Caco-2 (cell line): ENCODE data around the gene PIGP. TPM values are rescaled to one million over a fixed set of nuclear protein-coding genes. Genes with fewer than 3 reads are reported as not detected.
"Not testable (repeated sequence)": the region's sequence is repeated elsewhere in the genome, so short reads cannot be mapped to it uniquely, and the experiment has no call there.

Source experiments
- BruUV-seq: library from RNA; stranded (reverse); fragments of 400-500 nt; replicated peaks from 2 replicates; lab custom pipeline; 2021; lab: Mats Ljungman, UMichigan
- CTCF ChIA-PET: fragments of 300-600 bp; sonication (Branson Sonifier 250); formaldehyde crosslinking; loops from one replicate; lab custom pipeline; 2022; ENCODE audit warnings: antibody characterized with exemption; lab: Charles Lee
- POLR2A ChIA-PET: fragments of 300-600 bp; sonication (Branson Sonifier 250); formaldehyde crosslinking; loops from one replicate; lab custom pipeline; 2022; ENCODE audit warnings: antibody characterized with exemption; lab: Charles Lee
- DNase-seq, 2 experiments: peaks; one replicate each; pipeline versions ENCODE4 v3.0.0 to v3.0.0-alpha.2; 2020 to 2022
- H3K27me3 ChIP-seq: replicated peaks from 2 replicates; pipeline ENCODE4 v1.6.0; 2011; ENCODE audit warnings: low read length; ENCODE audit not compliant: control insufficient read depth, insufficient read depth
- H3K36me3 ChIP-seq: 2 replicates; pipeline ENCODE4 v1.5.1; 2011; ENCODE audit warnings: low read length; ENCODE audit not compliant: control insufficient read depth, insufficient read depth
- H3K4me1 ChIP-seq: fragments of 250-450 bp; sonication (Bioruptor Pico); 2 replicates; pipeline ENCODE4 v1.5.1; 2020; ENCODE audit warnings: mild to moderate bottlenecking
- H3K4me3 ChIP-seq: 2 replicates; pipeline ENCODE4 v1.5.1; 2011; ENCODE audit warnings: low read depth, mild to moderate bottlenecking, control low read depth, low read length
- H3K9me3 ChIP-seq: fragments of 250-450 bp; sonication (Bioruptor Pico); 2 replicates; pipeline ENCODE4 v1.5.1; 2020; ENCODE audit warnings: mild to moderate bottlenecking, moderate library complexity
- H3K27ac Mint-ChIP-seq: one replicate; pipeline ENCODE4 v1.8.0; 2022; ENCODE audit warnings: mixed read lengths; ENCODE audit not compliant: unreplicated experiment
- H3K27me3 Mint-ChIP-seq: one replicate; pipeline ENCODE4 v1.8.0; 2022; ENCODE audit warnings: mixed read lengths; ENCODE audit not compliant: insufficient read depth, unreplicated experiment
- H3K36me3 Mint-ChIP-seq: one replicate; pipeline ENCODE4 v1.8.0; 2022; ENCODE audit warnings: mild to moderate bottlenecking, mixed read lengths; ENCODE audit not compliant: insufficient read depth, unreplicated experiment
- H3K4me1 Mint-ChIP-seq: one replicate; pipeline ENCODE4 v1.8.0; 2022; ENCODE audit warnings: low read depth, mixed read lengths; ENCODE audit not compliant: unreplicated experiment
- H3K4me3 Mint-ChIP-seq: one replicate; pipeline ENCODE4 v1.8.0; 2022; ENCODE audit warnings: mild to moderate bottlenecking, moderate library complexity, mixed read lengths; ENCODE audit not compliant: unreplicated experiment
- H3K9me3 Mint-ChIP-seq: one replicate; pipeline ENCODE4 v1.8.0; 2022; ENCODE audit warnings: mixed read lengths; ENCODE audit not compliant: unreplicated experiment
- CTCF ChIP-seq, 2 experiments: fragments of 200-600 bp in 1 of 2; IDR thresholded peaks; 1 replicate in 1 of 2; 2 replicates in 1 of 2; pipeline versions ENCODE4 v1.5.1 to v1.8.0; 2011 to 2022; ENCODE audit warnings: antibody characterized with exemption in 1 of 2, control low read depth in 1 of 2, inconsistent platforms in 1 of 2, low read depth in 1 of 2, low read length in 1 of 2, mild to moderate bottlenecking in 1 of 2, moderate library complexity in 1 of 2; ENCODE audit not compliant: insufficient read depth in 1 of 2, severe bottlenecking in 1 of 2, unreplicated experiment in 1 of 2
- intact Hi-C: fragments of 100-400 bp; cut with micrococcal nuclease; formaldehyde crosslinking; loops from one replicate; pipeline ENCODE4 v1.10.0; 2022; ENCODE audit not compliant: unreplicated experiment
- total RNA-seq: library from RNA; stranded (reverse); gene quantifications from 2 replicates; pipeline ENCODE4 v1.2.3, GENCODE V29; 2022

The PIGP gene
- total RNA-seq, 1 experiment from 2014 or later: 23.4 TPM

DNA sequence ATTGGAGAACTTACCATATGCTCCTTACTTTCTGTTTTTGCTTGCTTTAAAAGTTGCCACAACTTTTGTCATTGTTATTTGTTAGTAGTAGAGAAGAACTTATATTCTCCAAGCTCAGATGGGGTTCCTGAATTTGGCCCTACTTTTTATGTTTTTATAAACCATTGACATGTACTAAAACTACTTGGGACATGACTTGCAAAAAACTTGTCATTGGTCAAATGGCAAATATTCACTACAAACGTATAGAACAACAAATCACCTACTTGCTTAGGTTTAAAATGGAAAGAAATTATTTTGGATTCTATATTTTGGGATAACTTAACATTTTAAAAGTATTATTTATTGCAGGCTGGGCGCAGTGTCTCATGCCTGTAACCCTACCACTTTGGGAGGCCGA lies 32.7 kb downstream of the PIGP start:
- no TSS peak for BruUV-seq

DNA sequence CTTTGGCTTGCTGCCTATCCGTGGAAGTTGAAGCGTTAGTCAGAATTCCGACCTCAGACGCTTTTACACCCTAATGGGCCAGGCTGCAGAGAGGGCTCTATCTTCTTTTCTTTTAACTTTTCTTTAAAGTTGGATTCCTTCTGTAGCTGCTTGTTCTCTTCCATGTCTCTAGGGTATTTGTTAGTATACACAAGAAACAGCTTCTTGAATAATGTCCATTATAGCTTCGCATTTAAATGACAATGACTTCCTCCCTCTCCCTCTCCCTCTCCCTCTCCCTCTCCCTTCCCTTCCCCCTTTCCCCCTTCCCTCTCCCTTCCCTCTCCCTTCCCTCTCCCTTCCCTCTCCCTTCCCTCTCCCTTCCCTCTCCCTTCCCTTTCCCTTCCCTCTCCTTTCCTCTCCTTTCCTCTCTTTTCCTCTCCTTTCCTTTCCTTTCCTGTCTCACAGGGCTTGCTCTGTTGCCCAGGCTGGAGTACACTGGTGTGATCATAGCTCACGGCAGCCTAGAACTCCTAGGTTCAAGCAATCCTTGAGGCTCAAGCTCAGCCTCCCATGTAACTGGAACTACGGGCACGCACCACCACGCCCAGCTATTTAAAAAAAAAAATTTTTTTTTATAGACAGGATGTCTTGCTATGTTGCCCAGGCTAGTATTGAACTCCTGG lies 33.3 kb downstream of the PIGP start:
- Histone ChIP-seq H3K36me3 (no peaks in the 10 kb centered on the region), H3K27me3 (no peaks in the 10 kb centered on the region), H3K4me3 (no peak overlapping the region), H3K9me3 (no peaks in the 10 kb centered on the region), H3K4me1 (no peaks in the 10 kb centered on the region)
- Mint-ChIP-seq H3K27me3 (no peaks in the 10 kb centered on the region), H3K27ac (no peak overlapping the region), H3K9me3 (no peaks in the 10 kb centered on the region), H3K4me1 (no peaks in the 10 kb centered on the region), H3K36me3 (no peaks in the 10 kb centered on the region), H3K4me3 (no peak overlapping the region)
- no peak for TF ChIP-seq CTCF (IDR thresholded peaks at IDR 0.05; ENCODE audit: insufficient read depth in 1 of 2, low read depth in 1 of 2, low read length in 1 of 2, severe bottlenecking in 1 of 2, unreplicated experiment in 1 of 2)
- no TSS peak for BruUV-seq
- intact Hi-C loops: no loop called here
- ChIA-PET CTCF (no interaction called here), POLR2A (no interaction called here)
- no peak for DNase-seq

More for the DNA sequence above, 32.7 kb downstream of the PIGP start:
- H3K4me3 Mint-ChIP-seq: no peak overlapping the region
- intact Hi-C loops: no loop called here
- Histone ChIP-seq H3K4me1 (no peaks in the 10 kb centered on the region), H3K4me3 (no peak overlapping the region), H3K27me3 (no peaks in the 10 kb centered on the region), H3K36me3 (no peaks in the 10 kb centered on the region), H3K9me3 (no peaks in the 10 kb centered on the region)
- CTCF ChIA-PET: no interaction called here
- H3K27me3 Mint-ChIP-seq: no peaks in the 10 kb centered on the region
- no peak overlapping the region for H3K27ac Mint-ChIP-seq
- no peaks in the 10 kb centered on the region for H3K4me1 Mint-ChIP-seq
- no peaks in the 10 kb centered on the region for H3K9me3 Mint-ChIP-seq
- no peak for TF ChIP-seq CTCF (IDR thresholded peaks at IDR 0.05; ENCODE audit: insufficient read depth in 1 of 2, low read depth in 1 of 2, low read length in 1 of 2, severe bottlenecking in 1 of 2, unreplicated experiment in 1 of 2)
- H3K36me3 Mint-ChIP-seq: no peaks in the 10 kb centered on the region
- DNase-seq: no peak
- POLR2A ChIA-PET: no interaction called here

GRCh38 chr21:37036177-37036576 lies 36.7 kb downstream of the PIGP start:
- Mint-ChIP-seq H3K9me3 (no peaks in the 10 kb centered on the region), H3K36me3 (no peaks in the 10 kb centered on the region), H3K27me3 (no peaks in the 10 kb centered on the region), H3K4me3 (no peak overlapping the region), H3K4me1 (no peaks in the 10 kb centered on the region), H3K27ac (no peak overlapping the region)
- H3K4me1 ChIP-seq: no peaks in the 10 kb centered on the region
- POLR2A ChIA-PET: no interaction called here
- H3K27me3 ChIP-seq: no peaks in the 10 kb centered on the region
- CTCF ChIA-PET: no interaction called here
- H3K36me3 ChIP-seq: no peaks in the 10 kb centered on the region
- no peaks in the 10 kb centered on the region for H3K9me3 ChIP-seq
- TF ChIP-seq CTCF (IDR thresholded peaks at IDR 0.05; ENCODE audit: insufficient read depth in 1 of 2, low read depth in 1 of 2, low read length in 1 of 2, severe bottlenecking in 1 of 2, unreplicated experiment in 1 of 2): no peak
- H3K4me3 ChIP-seq: no peak overlapping the region
- intact Hi-C loops: no loop called here
- BruUV-seq: no TSS peak
- DNase-seq: no peak

- H3K36me3 ChIP-seq, H3K9me3 Mint-ChIP-seq, H3K4me1 Mint-ChIP-seq, H3K4me3 ChIP-seq, H3K9me3 ChIP-seq, POLR2A ChIA-PET, CTCF ChIA-PET, H3K36me3 Mint-ChIP-seq, H3K27me3 ChIP-seq, H3K27me3 Mint-ChIP-seq, intact Hi-C loops, H3K4me1 ChIP-seq, DNase-seq, BruUV-seq, H3K4me3 Mint-ChIP-seq, H3K27ac Mint-ChIP-seq: not testable (repeated sequence)
Measured at GRCh38 chr21:37034394-37034793, 38.5 kb downstream of the PIGP start.
